Measurements from ENCODE around the gene PKDCC. TPM values are rescaled to one million over a fixed set of nuclear protein-coding genes. Genes with fewer than 3 reads are reported as not detected.

The PKDCC gene
- total RNA-seq, 4 donors from 2014 or later, result 2.5 to 8.5 (median 6.2) TPM

DNA sequence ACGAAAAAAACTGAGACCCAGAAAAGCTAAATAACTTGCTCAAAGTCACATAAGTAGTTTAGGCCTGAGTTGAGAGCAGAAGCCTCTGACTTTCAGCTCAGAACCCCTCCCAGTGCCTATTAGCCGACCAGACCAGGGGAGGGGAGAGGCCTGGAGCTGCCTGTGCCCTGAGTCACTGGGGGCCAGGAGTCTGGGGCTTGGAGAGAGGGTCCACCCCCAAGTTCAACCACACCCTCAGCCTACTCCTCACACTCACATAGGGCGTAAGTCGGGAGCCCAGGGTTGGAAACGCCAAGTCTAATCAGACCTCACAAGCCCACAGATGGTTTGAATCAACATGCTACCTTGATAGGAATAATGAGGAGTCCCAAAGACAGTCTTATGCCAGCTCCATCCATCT is 12.6 kb upstream of the PKDCC start:
- no peaks in the 10 kb centered on the region for H3K36me3 ChIP-seq
- no peaks in the 10 kb centered on the region for H3K9me3 ChIP-seq
- H3K27ac ChIP-seq, result no peak overlapping the region
- no peaks in the 10 kb centered on the region for H3K4me1 ChIP-seq
- TF ChIP-seq, protein P1, sequence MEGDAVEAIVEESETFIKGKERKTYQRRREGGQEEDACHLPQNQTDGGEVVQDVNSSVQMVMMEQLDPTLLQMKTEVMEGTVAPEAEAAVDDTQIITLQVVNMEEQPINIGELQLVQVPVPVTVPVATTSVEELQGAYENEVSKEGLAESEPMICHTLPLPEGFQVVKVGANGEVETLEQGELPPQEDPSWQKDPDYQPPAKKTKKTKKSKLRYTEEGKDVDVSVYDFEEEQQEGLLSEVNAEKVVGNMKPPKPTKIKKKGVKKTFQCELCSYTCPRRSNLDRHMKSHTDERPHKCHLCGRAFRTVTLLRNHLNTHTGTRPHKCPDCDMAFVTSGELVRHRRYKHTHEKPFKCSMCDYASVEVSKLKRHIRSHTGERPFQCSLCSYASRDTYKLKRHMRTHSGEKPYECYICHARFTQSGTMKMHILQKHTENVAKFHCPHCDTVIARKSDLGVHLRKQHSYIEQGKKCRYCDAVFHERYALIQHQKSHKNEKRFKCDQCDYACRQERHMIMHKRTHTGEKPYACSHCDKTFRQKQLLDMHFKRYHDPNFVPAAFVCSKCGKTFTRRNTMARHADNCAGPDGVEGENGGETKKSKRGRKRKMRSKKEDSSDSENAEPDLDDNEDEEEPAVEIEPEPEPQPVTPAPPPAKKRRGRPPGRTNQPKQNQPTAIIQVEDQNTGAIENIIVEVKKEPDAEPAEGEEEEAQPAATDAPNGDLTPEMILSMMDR (IDR thresholded peaks at IDR 0.05), result no peak
- TF ChIP-seq EP300 (IDR thresholded peaks at IDR 0.05), result no peak
- no peak for TF ChIP-seq POLR2A (IDR thresholded peaks at IDR 0.05)
- TF ChIP-seq POLR2AphosphoS5 (IDR thresholded peaks at IDR 0.05), result no peak
- DNase-seq (ENCODE audit: low spot score in 2 of 2), result no peak
- 75% methylated on average over 5 of the region's 5 CpGs for WGBS
- H3K27me3 ChIP-seq, result no peaks in the 10 kb centered on the region
- no peak overlapping the region for H3K4me3 ChIP-seq

DNA sequence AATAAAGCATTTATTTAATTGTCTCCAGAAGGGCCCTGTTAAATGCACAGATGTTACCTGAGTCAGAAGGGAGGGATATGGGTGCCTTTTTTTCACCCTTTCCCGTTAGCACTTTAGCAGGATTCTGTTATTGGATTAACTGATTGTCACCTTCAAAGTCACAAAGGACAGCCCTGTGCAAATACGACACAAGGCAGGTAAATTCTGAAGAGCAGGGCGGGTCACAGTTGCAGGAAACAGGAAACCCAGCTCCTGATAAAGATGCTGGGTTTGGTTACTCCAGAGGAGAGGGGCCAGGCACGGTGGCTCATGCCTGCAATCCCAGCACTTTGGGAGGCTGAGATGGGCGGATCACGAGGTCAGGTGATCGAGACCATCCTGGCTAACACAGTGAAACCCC is 11.4 kb upstream of the PKDCC start:
- Histone ChIP-seq H3K4me3 (no peak overlapping the region), H3K27me3 (no peaks in the 10 kb centered on the region), H3K9me3 (no peaks in the 10 kb centered on the region), H3K36me3 (no peaks in the 10 kb centered on the region), H3K4me1 (no peaks in the 10 kb centered on the region), H3K27ac (no peak overlapping the region)
- DNase-seq (ENCODE audit: low spot score in 2 of 2), result no peak
- no peak for TF ChIP-seq EP300 (IDR thresholded peaks at IDR 0.05)
- TF ChIP-seq, protein P1 (IDR thresholded peaks at IDR 0.05), result no peak
- no peak for TF ChIP-seq POLR2AphosphoS5 (IDR thresholded peaks at IDR 0.05)
- TF ChIP-seq POLR2A (IDR thresholded peaks at IDR 0.05), result no peak
- 84% methylated on average over 7 of the region's 7 CpGs for WGBS

DNA sequence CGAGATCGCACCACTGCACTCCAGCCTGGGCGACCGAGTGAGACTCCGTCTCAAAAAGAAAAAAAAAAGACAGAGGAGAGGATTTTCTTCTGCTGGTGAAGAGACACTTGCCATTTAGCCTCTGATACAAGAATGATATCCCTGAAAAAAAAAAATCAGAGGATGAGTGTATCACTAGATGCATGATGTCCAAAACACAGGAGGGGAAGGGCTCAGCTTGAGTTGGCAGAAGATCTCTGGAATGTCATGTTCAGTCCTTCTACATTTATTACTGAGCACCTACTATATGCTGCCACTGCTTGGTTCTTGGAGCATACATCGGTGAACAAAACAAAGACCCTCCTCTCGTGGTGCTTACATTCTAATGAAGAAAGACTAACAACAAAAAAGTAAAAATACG is 10.9 kb upstream of the PKDCC start:
- TF ChIP-seq POLR2A (IDR thresholded peaks at IDR 0.05), result no peak
- TF ChIP-seq, protein P1 (IDR thresholded peaks at IDR 0.05), result no peak
- H3K27ac ChIP-seq, result no peak overlapping the region
- H3K9me3 ChIP-seq, result no peaks in the 10 kb centered on the region
- no peak for DNase-seq (ENCODE audit: low spot score in 2 of 2)
- H3K36me3 ChIP-seq, result no peaks in the 10 kb centered on the region
- 88% methylated on average over 8 of the region's 8 CpGs for WGBS
- no peaks in the 10 kb centered on the region for H3K27me3 ChIP-seq
- no peak overlapping the region for H3K4me3 ChIP-seq
- H3K4me1 ChIP-seq, result no peaks in the 10 kb centered on the region

DNA sequence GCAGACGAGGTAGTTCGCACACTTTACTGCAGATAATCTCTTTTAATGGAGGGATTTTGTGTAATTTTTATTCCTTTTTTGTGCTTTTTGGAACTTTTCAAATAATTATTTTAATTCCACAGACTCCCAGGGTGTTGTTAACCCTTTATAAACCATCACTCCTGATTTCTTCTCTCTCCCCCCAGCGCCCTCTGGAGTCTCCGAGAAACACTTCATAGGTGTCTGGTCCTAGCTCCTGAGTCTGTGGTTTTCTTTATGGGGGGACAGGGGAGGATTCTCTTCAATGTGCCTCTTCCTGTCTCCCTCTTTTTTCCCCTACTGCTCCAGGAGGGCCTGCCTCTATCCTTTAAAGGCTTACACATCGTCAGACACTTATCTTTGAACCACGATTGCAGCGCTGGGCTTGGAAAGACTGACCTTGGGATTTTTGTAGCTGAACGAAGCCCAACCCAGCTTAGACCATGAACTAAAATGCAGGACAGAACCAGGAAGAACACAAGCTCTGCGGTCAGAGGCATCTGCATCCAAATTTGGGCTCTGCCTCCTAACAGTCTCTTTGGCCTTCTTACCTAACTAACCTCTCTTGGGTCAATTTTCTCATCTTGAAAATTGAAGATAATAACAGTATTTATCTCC is 7.1 kb upstream of the PKDCC start:
- H3K4me3 ChIP-seq, result no peak overlapping the region
- no peak overlapping the region for H3K27ac ChIP-seq
- 80% methylated on average over 9 of the region's 9 CpGs for WGBS
- no peaks in the 10 kb centered on the region for H3K9me3 ChIP-seq
- no peaks in the 10 kb centered on the region for H3K36me3 ChIP-seq
- H3K27me3 ChIP-seq, result no peaks in the 10 kb centered on the region
- DNase-seq (ENCODE audit: low spot score in 2 of 2), result no peak
- TF ChIP-seq, protein P1 (IDR thresholded peaks at IDR 0.05), result no peak
- TF ChIP-seq POLR2AphosphoS5 (IDR thresholded peaks at IDR 0.05), result no peak
- no peak for TF ChIP-seq POLR2A (IDR thresholded peaks at IDR 0.05)
- TF ChIP-seq EP300 (IDR thresholded peaks at IDR 0.05), result no peak
- no peaks in the 10 kb centered on the region for H3K4me1 ChIP-seq

DNA sequence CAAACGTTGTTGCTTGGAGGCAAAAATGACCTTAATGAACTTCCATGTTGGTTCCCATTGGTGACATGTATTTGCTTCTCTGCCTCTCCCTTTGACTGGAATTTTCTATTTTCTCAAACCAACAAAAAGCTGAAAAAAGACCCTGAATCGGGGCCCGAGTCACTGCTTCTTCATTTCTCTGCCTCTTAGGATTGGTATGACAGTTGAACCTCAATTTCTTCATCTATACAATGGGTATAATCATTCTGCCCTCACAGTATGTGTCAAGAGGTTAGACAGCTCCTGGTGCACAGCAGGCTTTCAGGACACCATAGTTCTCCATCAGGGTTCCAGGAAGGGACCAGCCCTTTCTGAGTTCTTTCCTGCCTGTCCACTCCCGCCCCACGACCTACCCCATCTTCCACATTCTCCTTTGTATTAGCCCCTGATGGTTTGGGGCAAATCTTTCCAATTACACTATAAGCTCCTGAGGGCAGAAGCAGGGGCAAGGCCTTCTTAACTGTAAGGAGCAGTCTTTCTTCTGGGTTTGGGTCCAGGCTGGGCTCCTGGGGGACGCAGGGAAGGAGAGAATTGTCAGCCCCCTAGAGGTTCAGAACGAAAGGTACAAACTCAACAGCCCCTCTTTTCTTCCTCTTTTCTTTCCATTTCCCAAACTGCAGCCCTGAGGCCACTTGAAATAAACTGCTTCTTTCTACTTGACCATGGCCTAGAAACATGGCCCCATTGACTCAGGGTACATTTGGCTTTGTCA is 6.3 kb upstream of the PKDCC start:
- DNase-seq (ENCODE audit: low spot score in 2 of 2), result no peak
- Histone ChIP-seq H3K27ac (no peak overlapping the region), H3K9me3 (no peaks in the 10 kb centered on the region), H3K4me3 (no peak overlapping the region), H3K4me1 (peaks cover 4% of the 10 kb centered on the region), H3K36me3 (no peaks in the 10 kb centered on the region), H3K27me3 (no peaks in the 10 kb centered on the region)
- TF ChIP-seq, protein P1 (IDR thresholded peaks at IDR 0.05), result no peak
- TF ChIP-seq EP300 (IDR thresholded peaks at IDR 0.05), result no peak
- TF ChIP-seq POLR2A (IDR thresholded peaks at IDR 0.05), result no peak
- no peak for TF ChIP-seq POLR2AphosphoS5 (IDR thresholded peaks at IDR 0.05)
- WGBS, result 81% methylated on average over 7 of the region's 7 CpGs

Data from suprapubic skin (tissue), 4 donors.